ENCODE measurements around the gene FGF18. TPM values are rescaled to one million over a fixed set of nuclear protein-coding genes. Genes with fewer than 3 reads are reported as not detected.

The FGF18 gene
- total RNA-seq, 5 donors from 2014 or later (not counting 1 experiment from before 2014, with no cell fraction given) = 0.16 to 0.58 (median 0.21) TPM; not detected in 1

GRCh38 chr5:171477101-171477500 lies 57.7 kb downstream of the FGF18 start:
- peaks cover 0 to 5% of the 10 kb centered on the region in 2 donors for H3K27me3 Mint-ChIP-seq
- CTCF ChIA-PET = interaction anchor here in 1 of 2 donors (0.6 kb wide), 1 partner anchor 1787 kb away, joined by 3 read pairs; no protein-coding TSS in a partner anchor
- POLR2A ChIA-PET = no interaction called here
- H3K9me3 Mint-ChIP-seq = no peaks in the 10 kb centered on the region
- H3K9me3 ChIP-seq = no peaks in the 10 kb centered on the region
- H3K36me3 Mint-ChIP-seq = no peaks in the 10 kb centered on the region
- H3K4me1 ChIP-seq (ENCODE audit: control insufficient read depth in 1 of 2, extremely low read depth in 1 of 2, insufficient read depth in 2 of 2, low read length in 2 of 2) = peaks cover 0 to 13% of the 10 kb centered on the region in 2 experiments
- H3K27ac Mint-ChIP-seq = no peak overlapping the region
- no peak overlapping the region for H3K4me3 ChIP-seq (ENCODE audit: control insufficient read depth in 1 of 2, extremely low read depth in 1 of 2, low read length in 1 of 2)
- DNase-seq (no peak), ATAC-seq (replicated peaks in 1 of 4) (no peak)
- no peak overlapping the region for H3K27ac ChIP-seq (ENCODE audit: low read length)
- WGBS (ENCODE audit: insufficient coverage) = no CpG with 5 or more reads among the region's 2 CpGs
- H3K4me1 Mint-ChIP-seq = peaks cover 9 to 12% (median 10%) of the 10 kb centered on the region in 3 donors
- peaks cover 0 to 16% of the 10 kb centered on the region in 2 experiments for H3K27me3 ChIP-seq (replicated peaks in 1 of 2; ENCODE audit: control insufficient read depth in 2 of 2, extremely low read depth in 1 of 2, insufficient read depth in 2 of 2, low read length in 1 of 2)
- H3K4me3 Mint-ChIP-seq = no peak overlapping the region
- no peaks in the 10 kb centered on the region for H3K36me3 ChIP-seq (ENCODE audit: control insufficient read depth in 2 of 2, extremely low read depth in 1 of 2, insufficient read depth in 1 of 2, low read length in 1 of 2)

DNA sequence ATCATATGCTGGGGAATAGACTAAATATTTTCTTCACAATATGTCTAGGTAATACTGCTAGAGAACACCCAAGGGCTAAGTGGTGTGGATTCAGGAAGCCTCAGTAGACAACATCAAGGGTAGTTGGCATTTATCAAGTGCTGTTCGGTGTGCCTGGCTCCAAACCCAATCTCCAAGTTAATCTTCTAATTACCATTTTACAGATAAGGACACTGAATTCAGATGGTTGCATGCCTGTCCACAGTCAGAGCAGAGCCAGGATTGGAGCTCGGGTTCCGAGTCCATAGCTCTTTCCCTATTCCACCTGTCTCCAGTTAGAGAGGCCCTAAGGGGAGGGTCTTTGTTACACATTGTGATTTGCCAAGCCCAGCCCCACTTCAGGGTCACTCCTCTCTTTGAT lies 58.2 kb downstream of the FGF18 start:
- Histone ChIP-seq H3K36me3 (ENCODE audit: control insufficient read depth in 2 of 2, extremely low read depth in 1 of 2, insufficient read depth in 1 of 2, low read length in 1 of 2) (no peaks in the 10 kb centered on the region), H3K4me1 (ENCODE audit: control insufficient read depth in 1 of 2, extremely low read depth in 1 of 2, insufficient read depth in 2 of 2, low read length in 2 of 2) (peaks cover 0 to 13% of the 10 kb centered on the region in 2 experiments), H3K4me3 (ENCODE audit: control insufficient read depth in 1 of 2, extremely low read depth in 1 of 2, low read length in 1 of 2) (no peak overlapping the region), H3K9me3 (no peaks in the 10 kb centered on the region), H3K27me3 (replicated peaks in 1 of 2; ENCODE audit: control insufficient read depth in 2 of 2, extremely low read depth in 1 of 2, insufficient read depth in 2 of 2, low read length in 1 of 2) (peaks cover 0 to 21% of the 10 kb centered on the region in 2 experiments), H3K27ac (ENCODE audit: low read length) (no peak overlapping the region)
- Mint-ChIP-seq H3K4me3 (no peak overlapping the region), H3K27me3 (peaks cover 0 to 5% of the 10 kb centered on the region in 2 donors), H3K9me3 (no peaks in the 10 kb centered on the region), H3K27ac (no peak overlapping the region), H3K36me3 (no peaks in the 10 kb centered on the region), H3K4me1 (peaks cover 9 to 12% (median 10%) of the 10 kb centered on the region in 3 donors)
- ATAC-seq (replicated peaks in 1 of 4) (no peak), DNase-seq (no peak)
- CTCF ChIA-PET = interaction anchor here in 1 of 2 donors (0.6 kb wide), 1 partner anchor 16 kb away, joined by 4 read pairs; no protein-coding TSS in a partner anchor
- POLR2A ChIA-PET = no interaction called here
- WGBS (ENCODE audit: insufficient coverage) = no CpG with 5 or more reads among the region's 3 CpGs

DNA sequence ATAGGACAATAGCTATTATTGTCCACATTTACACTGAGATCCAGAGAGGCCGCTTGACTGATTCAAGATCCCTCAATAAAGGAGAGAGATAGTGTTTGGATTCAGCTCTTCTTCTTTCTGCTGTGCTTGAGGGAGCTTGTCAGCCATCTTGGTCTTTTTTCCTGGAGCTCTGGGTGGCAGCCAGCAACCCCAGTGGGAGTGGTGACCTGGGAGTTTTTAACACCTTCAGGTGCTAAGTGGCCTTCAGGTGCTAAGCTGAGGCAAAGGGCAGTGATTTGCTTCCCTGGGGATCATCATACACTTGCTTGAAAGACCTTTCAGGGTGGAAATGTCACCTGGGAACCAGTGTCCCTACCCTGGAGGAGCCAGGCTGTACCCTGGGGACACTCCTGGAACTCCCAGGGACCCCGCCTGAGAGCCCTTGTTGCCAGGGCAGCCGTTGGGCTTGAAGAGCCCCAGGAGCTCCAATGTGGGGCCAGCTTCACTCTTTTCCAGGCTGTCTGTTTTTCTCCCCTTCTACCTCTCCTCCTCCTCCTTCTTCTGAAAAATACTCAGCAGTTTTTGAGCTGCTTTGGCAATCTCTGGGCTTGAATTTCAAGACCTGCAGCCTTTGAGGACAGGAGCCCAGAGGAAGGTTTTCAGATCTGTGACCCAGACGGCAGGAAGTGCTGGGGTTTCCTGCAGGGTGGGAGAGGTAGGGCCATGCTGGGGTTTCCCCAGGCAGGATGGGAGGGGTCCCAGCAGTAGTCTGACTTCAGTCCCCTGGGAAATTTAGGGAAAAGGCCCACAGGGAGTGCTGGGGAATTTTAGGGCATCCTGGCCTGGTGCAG lies 59.7 kb downstream of the FGF18 start:
- Histone ChIP-seq H3K4me3 (ENCODE audit: control insufficient read depth in 1 of 2, extremely low read depth in 1 of 2, low read length in 1 of 2) (no peak overlapping the region), H3K4me1 (ENCODE audit: control insufficient read depth in 1 of 2, extremely low read depth in 1 of 2, insufficient read depth in 2 of 2, low read length in 2 of 2) (peaks cover 0 to 13% of the 10 kb centered on the region in 2 experiments), H3K9me3 (no peaks in the 10 kb centered on the region), H3K36me3 (ENCODE audit: control insufficient read depth in 2 of 2, extremely low read depth in 1 of 2, insufficient read depth in 1 of 2, low read length in 1 of 2) (no peaks in the 10 kb centered on the region), H3K27ac (ENCODE audit: low read length) (no peak overlapping the region), H3K27me3 (replicated peaks in 1 of 2; ENCODE audit: control insufficient read depth in 2 of 2, extremely low read depth in 1 of 2, insufficient read depth in 2 of 2, low read length in 1 of 2) (peaks cover 0 to 27% of the 10 kb centered on the region in 2 experiments)
- no peaks in the 10 kb centered on the region for H3K9me3 Mint-ChIP-seq
- no peaks in the 10 kb centered on the region for H3K36me3 Mint-ChIP-seq
- POLR2A ChIA-PET = no interaction called here
- ATAC-seq (replicated peaks in 1 of 4) = peak in 2 of 4 experiments; percentile 20 to 32
- H3K4me1 Mint-ChIP-seq = peaks cover 9 to 12% (median 10%) of the 10 kb centered on the region in 3 donors
- no peak overlapping the region for H3K27ac Mint-ChIP-seq
- WGBS (ENCODE audit: insufficient coverage) = 33% methylated on average over 2 of the region's 4 CpGs
- peaks cover 0 to 5% of the 10 kb centered on the region in 2 donors for H3K27me3 Mint-ChIP-seq
- H3K4me3 Mint-ChIP-seq = no peak overlapping the region
- DNase-seq = peak in 1 of 35 experiments; percentile 7
- CTCF ChIA-PET = no interaction called here

GRCh38 chr5:171479776-171480125 lies 60.3 kb downstream of the FGF18 start:
- Mint-ChIP-seq H3K27ac (no peak overlapping the region), H3K27me3 (peaks cover 0 to 5% of the 10 kb centered on the region in 2 donors), H3K4me1 (peaks cover 9 to 12% (median 10%) of the 10 kb centered on the region in 3 donors), H3K36me3 (no peaks in the 10 kb centered on the region), H3K4me3 (no peak overlapping the region), H3K9me3 (no peaks in the 10 kb centered on the region)
- peak in 1 of 4 experiments; percentile 17 for ATAC-seq (replicated peaks in 1 of 4)
- H3K4me3 ChIP-seq (ENCODE audit: control insufficient read depth in 1 of 2, extremely low read depth in 1 of 2, low read length in 1 of 2) = no peak overlapping the region
- no peaks in the 10 kb centered on the region for H3K9me3 ChIP-seq
- ChIA-PET POLR2A (no interaction called here), CTCF (no interaction called here)
- DNase-seq = no peak
- no peak overlapping the region for H3K27ac ChIP-seq (ENCODE audit: low read length)
- peaks cover 0 to 13% of the 10 kb centered on the region in 2 experiments for H3K4me1 ChIP-seq (ENCODE audit: control insufficient read depth in 1 of 2, extremely low read depth in 1 of 2, insufficient read depth in 2 of 2, low read length in 2 of 2)
- peaks cover 0 to 30% of the 10 kb centered on the region in 2 experiments for H3K27me3 ChIP-seq (replicated peaks in 1 of 2; ENCODE audit: control insufficient read depth in 2 of 2, extremely low read depth in 1 of 2, insufficient read depth in 2 of 2, low read length in 1 of 2)
- no peaks in the 10 kb centered on the region for H3K36me3 ChIP-seq (ENCODE audit: control insufficient read depth in 2 of 2, extremely low read depth in 1 of 2, insufficient read depth in 1 of 2, low read length in 1 of 2)
- no CpG with 5 or more reads among the region's 1 CpG for WGBS (ENCODE audit: insufficient coverage)

DNA sequence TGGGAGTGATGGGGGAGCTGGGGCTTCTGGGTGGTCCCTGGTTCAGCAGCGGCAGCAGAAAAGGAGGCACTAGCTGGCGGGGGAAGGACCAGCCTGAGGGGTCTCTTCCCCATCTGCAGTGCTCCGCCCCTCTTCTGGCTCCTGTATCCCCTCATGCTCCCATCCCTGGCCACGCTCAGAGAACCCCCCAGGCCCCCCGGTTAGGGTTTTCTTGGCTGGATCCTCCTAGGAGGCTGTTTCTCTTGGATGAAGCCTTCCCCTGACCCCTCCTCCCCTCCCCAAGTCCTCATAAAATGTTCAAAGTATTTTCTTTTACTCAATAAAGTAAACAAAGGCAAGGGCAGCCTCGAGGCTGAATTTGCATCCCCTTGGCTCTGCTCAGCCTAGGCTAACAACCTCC lies 60.8 kb downstream of the FGF18 start:
- ChIA-PET CTCF (no interaction called here), POLR2A (no interaction called here)
- Histone ChIP-seq H3K4me1 (ENCODE audit: control insufficient read depth in 1 of 2, extremely low read depth in 1 of 2, insufficient read depth in 2 of 2, low read length in 2 of 2) (peaks cover 0 to 13% of the 10 kb centered on the region in 2 experiments), H3K36me3 (ENCODE audit: control insufficient read depth in 2 of 2, extremely low read depth in 1 of 2, insufficient read depth in 1 of 2, low read length in 1 of 2) (no peaks in the 10 kb centered on the region), H3K4me3 (ENCODE audit: control insufficient read depth in 1 of 2, extremely low read depth in 1 of 2, low read length in 1 of 2) (no peak overlapping the region), H3K9me3 (no peaks in the 10 kb centered on the region), H3K27me3 (replicated peaks in 1 of 2; ENCODE audit: control insufficient read depth in 2 of 2, extremely low read depth in 1 of 2, insufficient read depth in 2 of 2, low read length in 1 of 2) (peaks cover 0 to 30% of the 10 kb centered on the region in 2 experiments), H3K27ac (ENCODE audit: low read length) (no peak overlapping the region)
- Mint-ChIP-seq H3K27me3 (peaks cover 0 to 5% of the 10 kb centered on the region in 2 donors), H3K36me3 (no peaks in the 10 kb centered on the region), H3K4me3 (no peak overlapping the region), H3K4me1 (peaks cover 9 to 12% (median 10%) of the 10 kb centered on the region in 3 donors), H3K9me3 (no peaks in the 10 kb centered on the region), H3K27ac (no peak overlapping the region)
- no peak for DNase-seq
- ATAC-seq (replicated peaks in 1 of 4) = no peak
- WGBS (ENCODE audit: insufficient coverage) = 44% methylated on average over 3 of the region's 6 CpGs

DNA sequence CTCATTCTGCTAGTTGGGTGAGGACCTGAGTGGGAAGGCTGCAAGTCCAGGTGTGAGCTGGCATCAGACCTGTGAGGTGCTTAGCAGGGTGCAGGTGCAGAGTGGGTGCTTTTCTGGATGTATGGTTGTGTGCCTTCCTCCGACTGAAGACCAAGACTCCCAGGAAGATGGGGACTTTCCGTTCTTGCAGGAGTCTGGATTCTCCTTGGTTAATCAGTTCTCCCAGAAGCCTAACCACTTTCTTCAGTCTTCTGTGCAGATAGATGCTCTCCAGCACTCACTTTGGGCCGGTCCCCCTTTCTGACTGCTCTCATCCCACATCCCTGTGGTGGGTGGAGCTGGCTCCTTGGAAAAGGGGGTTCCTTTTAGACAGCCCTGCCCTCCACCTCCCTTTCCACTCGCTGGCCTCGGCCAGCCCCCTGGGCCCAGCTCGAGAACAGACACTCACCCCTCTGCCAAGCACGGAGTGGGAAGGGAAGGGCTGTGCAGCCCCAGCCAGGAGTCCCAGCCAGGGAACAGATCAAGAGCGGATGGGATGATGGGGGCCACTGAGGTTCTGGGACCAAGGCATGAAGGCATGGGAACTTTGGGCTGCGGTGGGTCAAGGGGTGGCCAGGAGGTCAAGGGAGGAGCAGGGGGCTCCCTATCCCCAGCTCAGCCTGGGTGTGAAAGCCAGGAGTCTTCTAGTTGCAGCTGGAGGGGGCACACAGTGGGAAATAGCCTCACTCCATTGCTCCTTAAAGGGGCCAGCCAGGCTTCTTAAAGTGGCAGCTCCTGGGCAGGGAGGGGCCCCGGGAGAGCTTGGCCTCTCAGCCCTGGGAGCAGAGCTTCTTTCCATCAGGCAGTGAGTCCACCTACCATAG lies 62.4 kb downstream of the FGF18 start:
- Histone ChIP-seq H3K36me3 (ENCODE audit: control insufficient read depth in 2 of 2, extremely low read depth in 1 of 2, insufficient read depth in 1 of 2, low read length in 1 of 2) (no peaks in the 10 kb centered on the region), H3K27me3 (replicated peaks in 1 of 2; ENCODE audit: control insufficient read depth in 2 of 2, extremely low read depth in 1 of 2, insufficient read depth in 2 of 2, low read length in 1 of 2) (peaks cover 0 to 30% of the 10 kb centered on the region in 2 experiments), H3K27ac (ENCODE audit: low read length) (no peak overlapping the region), H3K4me1 (ENCODE audit: control insufficient read depth in 1 of 2, extremely low read depth in 1 of 2, insufficient read depth in 2 of 2, low read length in 2 of 2) (peaks cover 0 to 13% of the 10 kb centered on the region in 2 experiments), H3K9me3 (no peaks in the 10 kb centered on the region), H3K4me3 (ENCODE audit: control insufficient read depth in 1 of 2, extremely low read depth in 1 of 2, low read length in 1 of 2) (no peak overlapping the region)
- H3K27me3 Mint-ChIP-seq = peaks cover 0 to 3% of the 10 kb centered on the region in 2 donors
- no peak overlapping the region for H3K27ac Mint-ChIP-seq
- no peaks in the 10 kb centered on the region for H3K36me3 Mint-ChIP-seq
- no peaks in the 10 kb centered on the region for H3K9me3 Mint-ChIP-seq
- WGBS (ENCODE audit: insufficient coverage) = 88% methylated on average over 1 of the region's 10 CpGs
- no peak for DNase-seq
- ChIA-PET CTCF (no interaction called here), POLR2A (interaction anchor here in 1 of 2 donors (0.7 kb wide), 1 partner anchor 41 kb away, joined by 5 read pairs; no protein-coding TSS in a partner anchor)
- peaks cover 9 to 12% (median 10%) of the 10 kb centered on the region in 3 donors for H3K4me1 Mint-ChIP-seq
- ATAC-seq (replicated peaks in 1 of 4) = no peak
- no peak overlapping the region for H3K4me3 Mint-ChIP-seq
